Measurements from ENCODE around the gene FCHO2.
"Not testable (repeated sequence)": the region's sequence is repeated elsewhere in the genome, so short reads cannot be mapped to it uniquely, and the experiment has no call there.

Gene FCHO2

DNA sequence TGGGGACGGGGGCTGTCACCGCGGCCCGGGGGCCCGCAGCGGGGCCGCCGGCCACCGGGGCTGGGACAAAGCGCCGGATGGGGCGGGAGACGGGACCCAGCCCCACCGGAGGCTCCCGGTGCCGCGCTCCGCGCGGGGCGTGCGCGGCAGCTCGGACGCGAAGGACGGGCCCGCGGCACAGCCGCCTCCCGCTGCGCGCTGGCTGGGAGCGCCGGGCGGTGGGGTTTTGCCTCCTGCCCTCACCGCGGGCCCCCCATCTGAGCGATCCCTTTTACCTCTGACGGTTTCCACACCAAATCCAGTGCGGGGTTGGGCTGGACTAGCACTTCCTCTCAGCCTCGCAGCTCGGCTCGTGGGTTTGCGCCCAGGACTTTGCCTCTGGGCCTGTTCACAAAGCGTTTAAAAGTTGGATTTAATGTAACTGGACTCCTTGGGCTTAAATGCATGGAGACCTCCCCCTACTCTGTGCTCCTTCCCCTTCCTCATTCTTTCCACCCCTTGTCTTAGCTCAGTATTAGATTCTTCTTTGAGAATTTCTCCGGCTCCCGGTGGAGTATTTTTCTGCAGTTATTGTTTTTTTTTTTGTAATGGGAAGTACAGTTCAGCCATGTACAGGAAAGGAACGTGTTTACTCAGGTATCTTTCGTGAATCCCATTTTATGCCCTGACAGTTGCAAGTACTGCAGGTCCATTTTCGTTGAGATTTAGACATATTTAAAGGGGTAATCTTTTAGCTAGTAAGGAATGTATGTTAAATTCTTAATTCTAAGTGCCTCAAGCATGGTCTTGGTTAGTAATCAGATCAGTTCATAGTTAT is 691 bp downstream of the FCHO2 start:
- DNase-seq (ENCODE audit: low read depth), result peak; percentile 65

DNA sequence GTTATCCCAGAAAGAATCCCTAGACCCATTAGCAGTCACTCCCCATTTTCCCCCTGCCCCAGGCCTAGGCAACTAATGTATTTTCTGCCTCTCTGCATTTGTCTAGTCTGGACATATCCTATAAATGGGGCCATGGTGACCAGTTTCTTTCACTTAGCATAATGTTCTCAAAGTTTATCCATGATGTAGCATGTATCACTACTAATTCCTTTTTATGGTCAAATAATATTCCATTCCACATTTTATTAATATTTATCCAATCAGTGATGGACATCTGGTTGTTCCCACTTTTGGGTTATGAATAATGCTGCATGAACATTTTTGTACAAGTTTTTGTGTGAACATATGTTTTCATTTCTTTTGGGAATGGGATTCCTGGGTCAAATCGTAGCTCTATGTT is 1.5 kb downstream of the FCHO2 start:
- no peak for DNase-seq (ENCODE audit: low read depth)

DNA sequence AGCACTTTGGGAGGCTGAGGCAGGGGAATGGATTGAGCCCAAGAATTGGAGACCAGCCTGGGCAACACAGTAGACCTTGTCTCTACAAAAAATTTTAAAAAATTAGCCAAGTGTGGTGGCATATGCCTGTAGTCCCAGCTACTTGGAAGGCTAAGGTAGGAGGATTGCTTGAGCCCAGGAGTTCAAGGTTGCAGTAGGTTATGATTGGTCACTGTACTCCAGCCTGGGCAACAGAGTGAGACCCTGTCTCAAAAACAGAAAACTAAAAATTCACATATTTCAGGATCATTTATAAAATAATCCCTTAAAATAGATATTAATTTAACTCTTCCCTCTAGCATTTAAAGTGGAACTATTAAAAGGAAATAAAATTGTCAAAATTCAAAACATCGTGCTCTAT is 3.4 kb downstream of the FCHO2 start:
- no peak for DNase-seq (ENCODE audit: low read depth)

DNA sequence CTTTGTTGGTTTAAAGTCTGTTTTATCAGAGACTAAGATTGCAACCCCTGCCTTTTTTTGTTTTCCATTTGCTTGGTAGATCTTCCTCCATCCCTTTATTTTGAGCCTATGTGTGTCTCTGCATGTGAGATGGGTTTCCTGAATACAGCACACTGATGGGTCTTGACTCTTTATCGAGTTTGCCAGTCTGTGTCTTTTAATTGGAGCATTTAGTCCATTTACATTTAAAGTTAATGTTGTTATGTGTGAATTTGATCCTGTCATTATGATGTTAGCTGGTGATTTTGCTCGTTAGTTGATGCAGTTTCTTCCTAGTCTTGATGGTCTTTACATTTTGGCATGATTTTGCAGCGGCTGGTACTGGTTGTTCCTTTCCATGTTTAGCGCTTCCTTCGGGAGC is 18.6 kb downstream of the FCHO2 start:
- DNase-seq (ENCODE audit: low read depth), result not testable (repeated sequence)

DNA sequence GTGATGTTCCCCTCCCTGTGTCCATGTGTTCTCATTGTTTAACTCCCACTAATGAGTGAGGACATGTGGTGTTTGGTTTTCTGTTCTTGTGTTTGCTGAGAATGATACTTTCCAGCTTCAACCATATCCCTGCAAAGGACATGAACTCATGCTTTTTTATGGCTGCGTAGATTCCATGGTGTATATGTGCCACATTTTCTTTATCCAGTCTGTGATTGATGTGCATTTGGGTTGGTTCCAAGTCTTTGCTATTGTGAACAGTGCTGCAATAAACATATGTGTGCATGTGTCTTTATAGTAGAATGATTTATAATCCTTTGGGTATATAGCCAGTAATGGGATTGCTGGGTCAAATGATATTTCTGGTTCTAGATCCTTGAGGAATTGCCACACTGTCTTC is 21.0 kb downstream of the FCHO2 start:
- not testable (repeated sequence) for DNase-seq (ENCODE audit: low read depth)

DNA sequence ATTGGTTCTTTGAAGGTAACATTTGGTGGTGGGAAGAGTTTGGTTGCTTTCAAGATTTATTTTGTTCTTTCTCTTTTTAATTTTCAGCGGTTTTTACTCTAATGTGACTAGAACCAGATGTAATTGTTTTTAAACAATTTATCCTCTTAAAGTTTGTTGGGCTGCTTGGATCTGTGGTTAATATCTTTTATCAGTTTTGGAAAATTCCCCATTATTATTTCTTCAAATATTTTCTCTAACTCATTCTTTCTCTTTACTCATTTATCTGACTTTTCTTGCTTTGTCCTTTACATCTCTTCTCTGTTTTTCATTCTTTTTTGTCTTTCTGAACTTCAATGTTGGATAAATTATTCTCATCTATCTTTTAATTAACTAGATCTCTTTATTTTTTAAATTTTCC is 29.9 kb downstream of the FCHO2 start:
- no peak for DNase-seq (ENCODE audit: low read depth)

DNA sequence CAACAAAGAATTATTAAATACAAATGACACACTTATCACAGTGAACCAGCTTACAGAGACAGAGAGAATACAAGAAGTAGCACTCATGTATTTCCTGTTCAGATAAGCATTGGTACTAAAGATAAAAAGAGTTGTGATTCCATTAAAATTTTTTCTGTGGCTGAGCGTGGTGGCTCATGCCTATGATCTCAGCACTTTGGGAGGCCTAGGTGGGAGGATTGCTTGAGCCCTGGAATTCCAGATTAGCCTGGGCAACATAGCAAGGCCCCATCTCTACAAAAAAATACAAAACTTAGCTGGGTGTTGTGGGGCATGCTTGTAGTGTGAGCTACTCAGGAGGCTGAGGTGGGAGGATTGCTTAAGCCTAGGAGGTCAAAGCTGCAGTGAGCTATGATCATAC is 32.9 kb downstream of the FCHO2 start:
- DNase-seq (ENCODE audit: low read depth), result peak; percentile 29

DNA sequence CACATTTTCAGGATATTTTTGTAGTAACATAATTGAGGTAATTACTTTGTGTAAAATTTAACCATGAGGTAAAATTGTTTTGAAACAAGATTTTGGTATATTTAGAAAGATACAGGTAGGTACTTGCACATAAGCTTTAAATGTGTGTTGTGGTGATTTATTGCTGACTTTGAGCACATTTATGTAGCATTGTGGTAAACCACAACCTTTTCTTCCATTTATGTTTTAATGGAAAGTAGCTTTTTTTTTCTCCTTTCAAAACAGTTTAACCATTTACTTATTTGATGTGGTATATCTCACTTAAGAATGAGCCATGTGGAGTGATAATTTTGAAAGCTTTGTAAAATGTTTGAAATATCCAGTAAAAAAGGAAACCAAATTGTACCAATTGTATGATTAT is 35.6 kb downstream of the FCHO2 start:
- no peak for DNase-seq (ENCODE audit: low read depth)

DNA sequence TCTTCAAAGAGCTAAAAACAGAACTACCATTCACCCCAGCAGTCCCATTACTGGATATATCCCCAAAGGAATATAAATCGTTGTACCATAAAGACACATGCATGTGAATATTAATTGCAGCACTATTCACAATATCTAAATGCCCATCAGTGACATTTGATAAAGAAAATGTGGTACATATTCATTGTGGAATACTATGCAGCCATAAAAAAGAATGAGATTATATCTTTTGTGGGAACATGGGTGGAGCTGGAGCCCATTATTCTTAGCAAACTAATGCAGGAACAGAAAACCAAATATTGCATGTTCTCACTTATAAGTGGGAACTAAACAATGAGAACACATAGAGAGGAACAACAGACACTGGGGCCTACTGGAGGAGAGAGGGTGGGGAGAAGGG is 38.7 kb downstream of the FCHO2 start:
- DNase-seq (ENCODE audit: low read depth), result no peak

DNA sequence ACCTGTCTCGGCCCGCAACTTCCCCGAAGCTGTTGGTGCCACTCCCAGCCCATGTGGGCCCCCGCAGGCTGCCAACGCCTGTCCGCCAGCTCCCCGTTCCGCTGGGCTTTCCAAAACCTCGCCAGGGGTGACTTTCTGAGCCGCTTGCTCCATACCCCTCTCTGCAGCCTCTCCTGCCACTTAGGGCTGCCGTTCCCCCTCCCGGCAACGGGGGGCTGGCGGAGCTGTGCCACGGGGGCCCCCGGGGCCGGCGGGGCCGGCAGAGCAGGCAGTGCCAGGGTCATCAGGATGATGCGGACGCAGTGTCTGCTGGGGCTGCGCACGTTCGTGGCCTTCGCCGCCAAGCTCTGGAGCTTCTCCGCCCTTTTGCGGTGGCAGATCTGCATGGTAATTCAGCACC is 40.8 kb downstream of the FCHO2 start:
- no peak for DNase-seq (ENCODE audit: low read depth)

DNA sequence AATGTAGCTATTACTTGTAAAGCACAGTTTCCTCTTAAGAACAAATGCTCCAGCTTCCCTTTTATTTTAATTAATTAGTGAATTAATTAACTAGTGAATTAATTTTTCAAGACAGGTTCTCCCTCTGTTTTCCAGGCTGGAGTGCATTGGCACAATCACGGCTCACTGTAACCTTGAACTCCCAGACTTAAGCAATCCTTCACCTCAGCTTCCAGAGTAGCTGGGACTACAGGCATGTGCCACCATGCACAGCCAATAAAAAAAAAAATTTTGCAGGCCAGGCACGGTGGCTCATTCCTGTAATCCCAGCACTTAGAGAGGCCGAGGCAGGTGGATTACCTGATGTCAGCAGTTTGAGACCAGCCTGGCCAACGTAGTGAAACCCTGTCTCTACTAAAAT is 44.1 kb downstream of the FCHO2 start:
- DNase-seq (ENCODE audit: low read depth), result no peak

DNA sequence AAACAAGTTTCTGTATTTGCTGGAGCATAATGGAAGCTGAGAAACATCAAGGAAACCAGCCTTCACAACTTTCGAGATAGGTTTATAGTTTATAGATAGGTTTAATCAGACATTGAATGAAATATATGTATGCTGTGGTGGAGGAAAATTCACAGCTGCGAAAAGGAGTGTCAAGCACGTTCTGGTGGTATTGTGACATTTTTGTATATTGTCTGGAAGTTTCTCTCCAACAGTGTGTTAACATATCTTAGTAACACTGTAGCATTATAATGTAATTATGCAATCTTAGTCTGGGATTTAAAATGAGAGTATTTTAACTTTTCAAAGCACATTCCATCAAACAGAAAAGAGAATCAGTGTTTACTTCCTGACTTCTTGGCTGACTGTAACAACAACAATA is 50.0 kb downstream of the FCHO2 start:
- DNase-seq (ENCODE audit: low read depth), result peak; percentile 12

DNA sequence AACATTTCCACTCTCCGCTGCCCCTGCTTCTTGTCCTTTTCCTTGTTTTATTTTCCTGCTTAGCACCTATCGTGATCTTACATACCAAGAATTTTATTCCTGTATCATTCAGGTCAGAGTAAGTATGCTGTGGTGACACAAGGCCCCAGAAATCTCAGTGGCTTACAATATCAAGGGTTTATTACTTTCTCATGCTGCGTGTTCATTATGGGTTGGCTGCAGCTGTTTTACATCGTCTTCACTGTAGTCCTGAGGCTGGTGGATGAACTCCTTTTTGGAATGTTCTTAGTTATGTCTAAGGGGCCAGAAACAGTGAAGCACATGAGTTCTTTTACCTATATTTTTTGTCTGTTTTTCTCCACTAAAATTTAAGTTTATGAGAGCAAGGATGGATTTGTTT is 51.2 kb downstream of the FCHO2 start:
- DNase-seq (ENCODE audit: low read depth), result no peak

DNA sequence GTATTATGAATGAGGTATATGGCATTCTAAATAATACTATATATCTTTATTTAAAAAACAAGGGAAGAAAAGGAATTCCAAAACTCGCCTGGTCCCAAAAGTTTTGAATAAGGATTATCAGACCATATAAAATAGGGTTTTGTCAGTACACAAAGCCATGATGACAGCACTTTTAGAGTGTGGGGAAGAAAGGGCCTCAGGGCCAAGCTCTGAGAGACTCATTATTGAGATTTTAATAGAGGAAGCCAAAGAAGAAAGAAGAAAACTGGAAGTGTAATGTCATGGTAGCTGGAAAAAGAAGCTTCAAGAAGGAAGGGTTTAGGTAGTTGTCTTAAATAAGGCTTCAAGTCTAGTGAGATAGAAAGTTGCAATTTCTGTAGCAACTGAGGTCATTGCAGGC is 53.0 kb downstream of the FCHO2 start:
- DNase-seq (ENCODE audit: low read depth), result no peak

DNA sequence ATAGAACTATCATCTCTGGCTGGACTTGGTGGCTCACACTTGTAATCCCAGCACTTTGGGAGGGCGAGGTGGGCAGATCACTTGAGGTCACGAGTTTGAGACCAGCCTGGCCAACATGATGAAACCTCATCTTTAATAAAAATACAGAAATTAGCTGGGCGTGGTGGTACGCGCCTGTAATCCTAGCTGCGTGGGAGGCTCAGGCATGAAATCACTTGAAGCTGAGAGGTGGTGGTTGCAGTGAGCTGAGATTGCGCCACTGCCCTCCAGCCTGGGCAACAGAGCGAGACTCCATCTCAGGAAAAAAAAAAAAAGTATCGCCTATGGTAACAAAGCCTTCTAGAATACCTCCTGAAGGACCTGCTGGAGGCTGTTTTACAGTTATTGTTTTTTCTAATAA is 55.8 kb downstream of the FCHO2 start:
- not testable (repeated sequence) for DNase-seq (ENCODE audit: low read depth)

DNA sequence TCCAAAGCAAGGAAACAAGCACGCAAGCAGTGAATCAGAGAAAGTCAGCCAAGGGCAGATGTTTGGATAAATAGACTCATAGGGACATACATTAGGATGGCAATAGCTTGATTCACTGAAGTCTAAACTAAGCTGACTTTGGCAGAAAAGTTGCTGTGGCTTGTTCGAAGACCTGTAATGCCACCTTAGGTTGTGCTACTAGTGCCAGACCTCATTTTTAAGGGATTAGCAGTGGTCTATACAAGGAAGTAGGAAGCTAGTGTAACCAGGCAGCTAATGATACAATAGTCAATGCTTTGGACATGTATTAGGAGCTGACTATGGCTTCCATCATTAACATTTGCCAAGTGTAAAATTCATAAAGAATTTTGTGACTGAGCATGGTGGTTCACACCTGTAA is 63.1 kb downstream of the FCHO2 start:
- no peak for DNase-seq (ENCODE audit: low read depth)

DNA sequence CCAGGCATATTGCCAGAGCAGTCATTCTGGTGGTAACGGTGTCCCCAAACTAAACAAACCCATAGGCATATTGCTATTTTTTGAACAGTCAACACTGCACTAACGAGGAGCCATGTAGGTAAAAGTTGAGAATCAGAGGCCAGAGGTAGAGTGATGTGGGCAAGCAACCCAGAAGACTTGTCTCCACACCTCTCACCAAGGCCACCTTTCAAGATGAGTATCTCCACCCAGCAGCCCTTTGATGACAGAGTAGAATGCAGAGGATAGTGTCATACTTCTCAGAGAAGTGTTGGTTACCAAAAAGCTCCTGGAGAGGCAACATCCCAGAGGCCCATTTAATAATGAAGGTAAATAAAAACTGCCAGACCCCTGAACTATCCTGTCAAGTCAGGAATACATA is 63.9 kb downstream of the FCHO2 start:
- DNase-seq (ENCODE audit: low read depth), result no peak

DNA sequence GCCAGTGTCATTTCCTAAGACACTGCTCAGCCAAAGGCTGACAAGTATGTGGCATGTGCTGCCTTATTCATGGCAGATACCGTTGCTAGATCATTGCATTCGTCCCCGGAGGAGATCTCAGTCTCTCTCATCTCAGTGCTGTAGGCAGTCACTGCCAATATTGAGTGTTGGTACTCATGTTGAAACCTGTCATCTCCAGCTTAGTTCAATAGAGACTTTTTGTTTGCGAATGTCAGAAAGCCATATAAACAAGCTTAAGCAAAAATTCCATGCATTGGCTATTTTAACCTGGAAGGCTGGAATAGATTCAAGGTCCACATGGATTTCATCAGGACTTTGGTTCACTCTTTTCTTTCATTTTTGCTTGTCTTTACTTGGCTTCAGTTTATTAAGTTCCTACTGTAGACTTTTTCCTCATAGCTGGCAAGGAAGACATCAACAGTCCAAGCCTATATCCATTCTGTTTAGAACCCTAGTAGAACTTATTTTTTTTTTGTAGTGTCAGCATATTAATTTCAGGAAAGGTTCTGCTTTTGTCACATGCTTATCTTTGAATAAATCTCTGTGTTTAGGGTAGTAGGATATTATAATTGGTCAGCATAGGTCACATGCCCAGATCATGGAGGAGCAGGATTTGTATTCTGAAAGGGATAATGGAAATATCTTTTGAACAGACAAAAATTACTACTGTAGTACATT is 66.8 kb downstream of the FCHO2 start:
- no peak for DNase-seq (ENCODE audit: low read depth)

DNA sequence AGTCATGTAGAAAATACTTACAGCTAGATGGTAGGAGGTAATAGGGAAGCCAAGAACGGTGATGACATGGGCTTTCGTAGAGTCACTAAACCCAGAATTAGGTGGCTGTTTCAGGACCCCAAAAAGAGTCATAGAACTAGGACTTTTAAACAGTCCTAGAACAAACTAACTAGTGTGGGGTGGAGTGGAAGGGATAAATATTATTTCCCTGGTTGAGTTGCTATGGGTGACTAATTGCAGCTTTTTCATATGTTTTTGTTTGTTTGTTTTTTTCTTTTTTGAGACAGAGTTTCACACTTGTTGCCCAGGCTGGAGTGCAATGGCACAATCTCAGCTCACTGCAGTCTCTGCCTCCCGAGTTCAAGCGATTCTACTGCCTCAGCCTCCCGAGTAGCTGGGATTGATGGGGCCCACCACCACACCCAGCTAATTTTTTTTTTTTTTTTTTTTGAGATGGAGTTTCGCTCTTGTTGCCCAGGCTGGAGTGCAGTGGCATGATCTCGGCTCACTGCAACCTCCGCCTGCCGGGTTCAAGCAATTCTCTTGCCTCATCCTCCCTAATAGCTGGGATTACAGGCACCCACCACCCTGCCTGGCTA is 69.2 kb downstream of the FCHO2 start:
- DNase-seq (ENCODE audit: low read depth), result not testable (repeated sequence)

DNA sequence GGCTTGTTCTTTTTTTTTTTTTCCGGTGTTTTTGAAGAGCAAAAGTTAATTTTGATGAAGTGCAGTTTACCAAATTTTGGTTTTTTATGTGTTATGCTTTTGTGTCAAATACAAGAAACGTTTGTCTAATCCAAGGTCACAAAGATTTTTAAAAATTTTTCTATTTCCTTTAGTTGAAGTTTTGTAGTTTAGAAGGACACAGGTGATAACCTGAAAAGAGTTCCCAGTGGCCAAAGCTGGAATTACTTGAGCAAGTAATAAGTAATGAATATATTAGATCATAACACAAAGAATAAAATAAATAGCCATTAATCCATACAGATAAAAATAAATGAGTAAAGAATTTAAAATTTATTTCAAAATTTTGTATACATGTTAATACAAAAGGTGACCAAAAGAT is 71.5 kb downstream of the FCHO2 start:
- no peak for DNase-seq (ENCODE audit: low read depth)

DNA sequence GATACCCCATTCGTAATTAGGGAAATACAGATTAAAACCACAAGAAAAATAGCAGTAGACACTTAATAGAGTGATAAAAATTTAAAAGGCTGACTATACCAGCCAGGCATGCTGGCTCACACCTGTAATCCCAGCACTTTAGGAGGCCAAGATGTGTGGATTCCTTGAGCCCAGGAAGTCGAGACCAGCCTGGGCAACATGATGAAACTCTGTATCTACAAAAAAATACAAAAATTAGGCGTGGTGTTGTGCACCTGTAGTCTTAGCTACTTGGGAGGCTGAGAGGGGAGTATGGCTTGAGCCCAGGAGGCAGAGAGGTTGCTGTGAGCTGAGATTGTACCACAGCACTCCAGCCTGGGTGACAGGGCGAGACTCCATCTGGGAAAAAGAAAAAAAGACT is 72.0 kb downstream of the FCHO2 start:
- no peak for DNase-seq (ENCODE audit: low read depth)

DNA sequence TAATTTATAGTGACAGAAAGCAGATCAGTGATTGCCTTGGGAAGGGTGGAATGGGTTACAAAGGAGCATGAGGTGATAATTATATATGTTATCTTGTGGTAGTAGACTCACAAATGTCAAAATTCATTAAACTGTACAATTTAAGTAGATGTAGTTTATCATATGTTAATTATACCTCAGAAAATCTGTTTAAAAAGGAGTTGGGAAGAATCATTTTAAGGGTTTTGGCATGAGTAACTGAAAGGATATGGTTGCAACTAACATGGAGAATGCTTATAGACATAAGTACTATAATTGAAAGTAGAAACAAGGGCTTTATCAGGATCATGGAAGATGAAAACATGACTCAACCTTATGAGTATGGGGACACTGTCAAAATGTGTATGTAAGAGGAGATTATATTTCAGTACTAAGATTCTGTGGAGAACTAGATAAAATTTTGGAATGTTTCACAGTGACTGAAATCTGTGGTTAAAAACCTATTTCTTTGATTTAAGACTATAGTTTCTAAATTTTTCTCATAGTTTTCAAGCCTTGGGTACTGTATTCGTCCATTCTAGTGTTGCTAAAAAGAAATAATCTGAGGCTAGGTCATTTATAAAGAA is 73.3 kb downstream of the FCHO2 start:
- DNase-seq (ENCODE audit: low read depth), result peak; percentile 58

DNA sequence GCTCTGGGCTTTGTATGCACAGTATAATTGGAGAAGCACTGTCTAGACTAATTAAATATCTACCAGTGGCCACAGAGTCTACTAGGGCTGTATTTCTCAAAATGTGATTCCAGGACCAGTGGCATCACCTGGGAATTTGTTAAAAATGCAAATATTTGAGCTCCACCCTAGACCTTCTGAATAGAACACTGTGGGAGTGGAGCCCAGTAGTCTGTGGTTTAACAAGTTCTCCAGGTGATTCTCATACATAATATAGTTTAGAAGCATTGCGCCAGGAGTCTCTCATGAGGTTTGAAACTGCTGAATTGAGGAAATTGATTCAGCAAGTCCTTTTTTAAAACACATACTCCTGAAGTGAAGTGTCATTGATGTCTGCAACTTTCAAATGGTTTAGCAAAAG is 74.7 kb downstream of the FCHO2 start:
- DNase-seq (ENCODE audit: low read depth), result no peak

Measured in iris pigment epithelial cell (primary cell).